NCI-H345 (cell line): ENCODE data around the gene MTFP1.
A peak's percentile ranks its signal among the peaks of the same experiment; 100 is the strongest.
"Not testable (repeated sequence)": the region's sequence is repeated elsewhere in the genome, so short reads cannot be mapped to it uniquely, and the experiment has no call there.

Experiments used
- DNase-seq: peaks from one replicate; lab custom pipeline; 2025; lab: John Stamatoyannopoulos, UW

Gene MTFP1

GRCh38 chr22:30426388-30427353 is 1.1 kb downstream of the MTFP1 start:
- DNase-seq = peak; percentile 58

GRCh38 chr22:30427871-30428270 is 2.3 kb downstream of the MTFP1 start:
- no peak for DNase-seq

- no peak for DNase-seq
Measured at GRCh38 chr22:30429887-30430286, 4.3 kb downstream of the MTFP1 start.

GRCh38 chr22:30430933-30431332 is 5.4 kb downstream of the MTFP1 start:
- DNase-seq = no peak

- no peak for DNase-seq
Measured at GRCh38 chr22:30432096-30432495, 6.5 kb downstream of the MTFP1 start.

GRCh38 chr22:30432520-30432919 is 7.0 kb downstream of the MTFP1 start:
- no peak for DNase-seq

- DNase-seq = no peak
Measured at GRCh38 chr22:30433227-30433626, 7.7 kb downstream of the MTFP1 start.

- DNase-seq = no peak
Measured at GRCh38 chr22:30433773-30434172, 8.2 kb downstream of the MTFP1 start.

- DNase-seq = no peak
Measured at GRCh38 chr22:30434843-30435242, 9.3 kb downstream of the MTFP1 start.

GRCh38 chr22:30435674-30436126 is 10.1 kb downstream of the MTFP1 start:
- no peak for DNase-seq

- no peak for DNase-seq
Measured at GRCh38 chr22:30436196-30436595, 10.6 kb downstream of the MTFP1 start.

- DNase-seq = no peak
Measured at GRCh38 chr22:30438559-30438958, 13.0 kb downstream of the MTFP1 start.

GRCh38 chr22:30439226-30439625 is 13.7 kb downstream of the MTFP1 start:
- no peak for DNase-seq

- no peak for DNase-seq
Measured at GRCh38 chr22:30439836-30440235, 14.3 kb downstream of the MTFP1 start.

- no peak for DNase-seq
Measured at GRCh38 chr22:30441088-30441487, 15.5 kb downstream of the MTFP1 start.

GRCh38 chr22:30444632-30445437 is 19.3 kb downstream of the MTFP1 start:
- peak; percentile 60 for DNase-seq

- no peak for DNase-seq
Measured at GRCh38 chr22:30445438-30446145, 20.0 kb downstream of the MTFP1 start.

GRCh38 chr22:30447656-30448055 is 22.1 kb downstream of the MTFP1 start:
- no peak for DNase-seq

GRCh38 chr22:30451488-30451887 is 25.9 kb downstream of the MTFP1 start:
- not testable (repeated sequence) for DNase-seq

GRCh38 chr22:30452861-30453260 is 27.3 kb downstream of the MTFP1 start:
- DNase-seq = no peak

GRCh38 chr22:30453731-30454510 is 28.4 kb downstream of the MTFP1 start:
- peak; percentile 2 for DNase-seq
